HT-29 (cell line): ENCODE data around the gene IKZF3. TPM values are rescaled to one million over a fixed set of nuclear protein-coding genes. Genes with fewer than 3 reads are reported as not detected.
"Not testable (repeated sequence)": the region's sequence is repeated elsewhere in the genome, so short reads cannot be mapped to it uniquely, and the experiment has no call there.

Source experiments
- DNase-seq: peaks from one replicate; pipeline ENCODE4 v3.0.0-alpha.2; 2015; ENCODE audit warnings: low spot score
- total RNA-seq: library from RNA; depleted of rRNA; stranded (reverse); fragments of >200 nt; shearing (Covaris generic); gene quantifications from 2 replicates; pipeline ENCODE4 v1.2.3, GENCODE V29; 2014; rRNA removed

Gene IKZF3
- total RNA-seq, result 0.26 and 0.56 TPM in 2 replicates

DNA sequence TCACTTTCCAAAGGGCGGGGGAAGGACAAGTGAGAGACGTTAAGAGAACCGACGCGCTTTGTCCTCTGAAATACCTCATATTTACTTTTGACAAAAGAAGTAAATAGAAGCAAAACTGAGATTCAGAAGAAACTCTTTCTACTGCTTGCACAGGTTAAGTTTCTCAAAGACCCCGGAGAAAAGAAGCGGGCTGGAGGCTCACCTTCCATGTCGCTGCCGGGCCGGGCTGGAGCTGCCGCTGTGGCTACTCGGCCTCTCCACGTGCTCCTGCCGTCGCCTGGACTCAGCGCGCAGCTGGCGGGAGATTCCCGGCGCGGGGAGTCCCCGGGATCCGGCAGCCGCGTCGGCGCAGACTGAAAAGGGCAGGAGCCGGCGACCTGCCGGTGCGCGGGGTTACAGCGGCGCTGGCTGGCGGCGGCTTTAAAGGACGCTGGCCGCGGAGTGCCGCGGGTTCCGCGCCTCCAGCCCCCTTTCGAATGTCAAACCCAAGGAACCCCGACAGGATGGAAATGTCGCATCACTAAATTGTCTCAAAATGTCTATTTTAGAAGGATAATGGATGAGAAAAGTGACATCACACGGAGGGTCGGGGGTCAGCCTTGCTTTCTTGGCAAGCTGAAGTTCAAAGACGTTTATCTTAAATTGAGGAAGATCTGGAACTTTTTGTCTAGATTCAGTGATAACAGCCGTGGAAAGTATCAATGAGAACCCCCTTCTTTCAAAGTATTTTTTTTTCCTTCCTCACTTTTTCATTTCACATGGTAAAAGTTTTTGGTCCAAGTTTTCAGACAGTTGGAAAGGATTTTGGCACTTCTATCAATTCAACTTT lies at the start of gene IKZF3:
TSS of gene IKZF3 (minus strand) at position 395 of the 829 bp plus-strand sequence. CDS start at position 209, 186 bp downstream.
- peak; percentile 78 for DNase-seq

DNA sequence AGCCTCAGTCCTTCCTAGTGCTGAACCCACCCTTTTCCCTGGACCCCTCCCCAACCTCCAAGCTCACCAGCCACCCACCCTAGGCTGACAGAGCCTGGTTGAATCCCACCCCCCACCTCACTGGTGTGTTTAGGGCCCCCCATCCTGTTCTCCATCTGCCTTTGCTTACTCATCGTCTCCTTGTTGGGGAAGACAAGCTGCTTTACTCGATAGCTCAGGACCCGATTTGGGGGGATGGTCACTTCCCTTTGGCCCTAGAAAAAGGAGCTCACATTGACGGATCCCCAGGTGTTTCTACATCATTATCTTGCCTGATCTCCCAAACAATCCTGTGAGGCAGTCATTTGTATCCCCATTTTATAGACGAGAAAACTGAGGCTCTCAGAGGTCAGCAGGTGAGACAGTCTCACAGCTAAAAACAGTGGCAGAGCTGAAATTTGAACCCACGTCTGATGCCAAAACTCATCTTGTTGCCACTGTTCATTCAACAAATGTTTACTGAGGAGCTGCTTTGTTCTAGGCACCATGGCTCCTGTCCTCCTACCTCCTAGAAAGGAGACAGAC lies 44.8 kb upstream of the IKZF3 start:
- no peak for DNase-seq

DNA sequence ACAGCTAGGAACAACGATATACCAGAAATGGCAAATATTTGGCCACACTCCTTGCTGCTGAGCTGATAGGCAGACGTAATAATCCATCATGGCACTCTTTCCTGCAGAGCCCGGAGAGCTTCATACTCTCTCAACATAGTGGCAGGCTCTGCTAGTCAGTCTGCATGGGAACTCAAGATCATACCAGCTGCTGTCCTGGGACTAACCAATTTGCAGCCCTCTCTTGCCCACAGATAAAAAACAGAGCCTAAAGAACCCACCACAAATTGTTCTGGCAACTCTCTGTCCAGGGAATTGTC lies 40.8 kb upstream of the IKZF3 start:
- DNase-seq, result no peak

DNA sequence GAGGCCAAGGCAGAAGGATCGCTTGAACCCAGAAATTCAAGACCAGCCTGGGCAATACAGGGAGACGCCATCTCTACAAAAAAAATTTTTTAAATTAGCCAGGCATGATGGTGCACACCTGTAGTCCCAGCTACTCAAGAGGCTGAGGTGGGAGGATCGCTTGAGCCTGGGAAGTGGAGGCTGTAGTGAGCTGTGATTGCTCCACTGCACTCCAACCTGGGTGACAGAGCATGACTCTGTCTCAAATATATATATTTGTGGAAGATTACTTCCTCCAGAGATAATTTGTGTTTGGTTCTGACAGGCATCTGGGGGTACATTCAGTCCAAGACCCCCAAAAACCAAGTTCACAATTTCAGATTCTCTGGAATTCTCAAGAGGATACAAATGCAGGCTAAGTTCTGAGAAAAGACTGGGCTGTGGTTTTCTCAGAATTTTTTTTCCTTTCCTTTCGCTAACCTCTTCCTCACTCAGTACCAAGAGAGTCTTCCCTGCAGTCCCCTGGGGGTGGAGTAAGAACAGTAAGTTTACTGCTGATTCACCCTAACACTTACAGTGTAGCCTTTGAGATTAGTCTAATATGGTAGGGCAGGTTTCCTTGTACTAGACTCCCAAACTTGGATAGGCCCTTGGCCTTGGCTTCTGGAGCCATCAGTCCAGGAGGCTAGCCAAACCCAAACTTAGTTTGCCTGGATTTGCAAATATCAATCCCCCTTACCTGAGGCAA lies 39.2 kb upstream of the IKZF3 start:
- no peak for DNase-seq

DNA sequence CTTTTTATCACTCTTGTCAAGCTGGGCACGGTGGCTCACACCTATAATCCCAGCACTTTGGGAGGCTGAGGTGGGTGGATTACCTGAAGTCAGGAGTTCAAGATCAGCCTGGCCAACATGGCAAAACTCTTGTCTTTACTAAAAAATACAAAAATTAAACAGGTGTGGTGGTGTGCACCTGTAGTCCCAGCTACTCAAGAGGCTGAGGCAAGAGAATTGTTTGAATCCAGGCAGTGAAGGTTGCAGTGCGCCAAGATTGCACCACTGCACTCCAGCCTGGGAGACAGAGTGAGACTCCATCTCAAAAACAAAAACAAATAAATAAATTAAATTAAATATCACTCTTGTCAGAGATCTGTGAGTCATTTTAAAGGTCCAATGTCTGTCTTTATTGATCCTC lies 37.9 kb upstream of the IKZF3 start:
- DNase-seq, result not testable (repeated sequence)

DNA sequence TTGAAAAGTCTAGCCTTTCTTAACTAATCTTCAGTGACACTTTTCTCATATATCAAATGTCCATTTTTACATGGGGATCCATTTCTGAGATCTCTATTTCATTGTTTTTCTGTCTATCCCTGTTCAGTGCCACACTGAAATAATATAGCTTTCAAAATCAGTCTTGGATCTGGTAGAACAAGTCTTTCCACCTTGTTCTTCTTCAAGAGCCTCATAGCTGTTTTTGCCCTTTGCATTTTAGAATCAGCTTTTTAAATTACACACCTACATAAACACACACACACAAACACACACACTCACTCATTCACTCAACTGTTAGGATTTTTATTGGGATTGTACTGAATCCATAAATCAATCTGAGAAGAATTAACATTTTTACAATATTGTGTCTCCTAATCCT lies 35.1 kb upstream of the IKZF3 start:
- peak; percentile 25 for DNase-seq

DNA sequence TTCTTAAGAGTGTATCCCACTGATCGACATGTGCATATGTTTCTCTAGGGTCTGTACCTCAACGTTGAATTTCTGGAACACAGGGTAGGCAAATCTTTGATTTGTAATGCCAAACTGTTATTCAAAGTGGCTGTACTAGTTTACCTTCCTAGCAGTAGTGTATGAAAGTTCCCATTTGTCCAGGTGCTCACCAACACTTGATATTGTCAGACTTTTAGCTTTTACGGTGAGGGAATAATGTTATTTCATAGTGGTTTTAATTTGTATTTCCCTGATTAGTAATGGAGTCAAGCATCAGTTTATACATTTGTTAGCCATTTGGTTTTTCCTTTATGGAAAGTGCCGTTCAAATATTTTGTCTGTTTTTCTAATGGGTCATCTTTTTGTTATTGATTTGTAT lies 34.0 kb upstream of the IKZF3 start:
- DNase-seq, result no peak

DNA sequence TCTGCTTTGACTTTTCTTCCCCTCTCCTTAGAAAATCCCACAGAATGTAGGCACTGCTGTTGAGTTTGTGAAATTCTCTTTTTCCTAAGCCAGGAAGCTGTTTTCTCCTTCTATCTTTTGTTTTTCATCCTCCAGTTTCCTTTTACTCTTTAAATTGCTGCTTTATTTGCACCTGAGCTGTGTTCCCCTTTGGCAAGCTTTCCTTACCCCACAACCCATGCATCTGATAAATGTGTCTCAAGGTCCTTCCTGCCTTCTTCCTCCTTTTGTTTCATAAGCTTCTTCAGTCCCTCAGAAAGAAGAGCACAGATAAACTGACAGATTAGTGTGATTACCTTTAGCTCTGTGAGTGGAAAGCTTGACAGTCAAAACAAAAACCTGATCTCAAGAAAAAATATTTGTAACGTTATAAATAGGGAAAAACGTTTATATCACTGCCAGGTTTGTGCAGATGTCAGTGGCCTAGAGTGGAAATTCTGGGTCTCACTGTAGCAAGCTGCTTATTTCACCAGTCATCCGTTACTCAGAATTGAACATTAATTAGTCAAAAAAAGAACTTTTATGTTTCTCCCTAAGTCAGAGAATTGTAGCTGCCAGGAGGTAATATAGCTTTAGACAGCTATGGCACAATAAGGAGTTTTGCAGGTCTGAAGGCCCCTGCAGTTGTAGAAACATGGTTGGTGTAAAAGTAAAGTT lies 30.7 kb upstream of the IKZF3 start:
- DNase-seq, result no peak

DNA sequence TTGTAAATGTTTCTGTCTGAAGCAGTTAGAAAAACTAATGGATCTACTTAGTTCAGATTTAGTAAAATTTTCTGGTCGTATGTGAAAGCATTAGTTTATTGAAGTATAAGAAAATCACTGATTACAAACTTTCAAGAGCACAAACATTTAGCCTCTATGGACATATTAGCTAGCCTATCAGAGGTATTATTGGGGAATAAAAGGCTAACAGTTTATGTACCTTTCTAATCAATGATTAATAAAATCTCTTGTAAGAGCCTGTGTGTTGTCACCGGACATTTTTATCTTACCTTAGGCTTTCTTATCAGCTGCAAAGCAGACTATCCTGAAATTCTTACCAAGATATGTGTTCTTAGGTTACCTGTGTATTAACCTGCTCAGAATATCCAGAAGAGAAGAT lies 25.1 kb upstream of the IKZF3 start:
- no peak for DNase-seq

DNA sequence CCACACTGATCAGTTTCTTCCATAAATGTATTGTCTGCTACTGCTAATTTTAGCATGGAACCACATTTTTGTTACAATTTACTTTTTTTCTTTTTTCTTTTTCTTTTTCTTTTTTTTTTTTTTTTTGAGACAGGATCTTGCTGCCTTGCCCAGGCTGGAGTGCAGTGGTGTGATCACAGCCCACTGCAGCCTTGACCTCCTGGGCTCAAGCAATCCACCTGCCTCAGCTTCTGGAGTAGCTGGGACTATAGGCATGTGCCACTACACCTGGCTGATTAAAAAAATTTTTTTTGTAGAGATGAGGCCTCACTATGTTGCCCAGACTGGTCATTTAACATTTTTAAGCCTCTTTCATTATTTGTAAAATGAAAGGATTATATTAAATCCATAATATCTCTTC lies 23.0 kb upstream of the IKZF3 start:
- no peak for DNase-seq

DNA sequence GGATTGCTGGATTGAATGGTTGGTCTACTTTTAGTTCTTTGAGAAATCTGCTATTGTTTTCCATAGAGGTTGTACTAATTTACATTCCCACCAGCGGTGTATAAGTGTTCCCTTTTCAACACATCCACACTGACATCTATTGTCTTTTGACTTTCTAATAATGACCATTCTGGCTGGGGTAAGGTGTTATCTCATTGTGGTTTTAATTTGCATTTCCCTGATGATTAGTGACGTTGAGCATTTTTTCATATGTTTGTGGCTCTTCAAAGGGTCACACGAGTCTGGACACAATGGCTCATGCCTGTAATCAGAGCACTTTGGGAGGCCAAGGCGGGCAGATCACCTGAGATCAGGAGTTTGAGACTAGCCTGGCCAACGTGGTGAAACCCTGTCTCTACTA lies 22.0 kb upstream of the IKZF3 start:
- not testable (repeated sequence) for DNase-seq

DNA sequence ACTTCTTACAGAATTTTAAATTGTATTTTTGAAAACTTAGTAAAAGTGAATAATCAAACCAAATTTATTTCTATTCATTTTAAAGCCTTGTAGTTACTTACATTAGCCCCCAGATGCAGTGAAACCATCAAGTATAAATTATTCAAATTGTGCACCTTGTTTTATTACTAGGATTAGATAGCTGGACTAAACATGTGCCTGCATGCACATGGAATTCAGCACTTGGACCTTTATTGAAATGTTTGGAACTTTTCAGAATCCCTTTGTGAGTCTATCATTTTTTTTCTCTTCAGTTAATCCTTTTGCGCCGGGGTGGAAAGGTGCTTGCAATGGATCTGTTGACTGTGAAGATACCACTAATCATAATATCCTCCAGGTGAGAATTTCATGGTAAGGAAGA lies 8.6 kb upstream of the IKZF3 start:
- DNase-seq, result peak; percentile 29

DNA sequence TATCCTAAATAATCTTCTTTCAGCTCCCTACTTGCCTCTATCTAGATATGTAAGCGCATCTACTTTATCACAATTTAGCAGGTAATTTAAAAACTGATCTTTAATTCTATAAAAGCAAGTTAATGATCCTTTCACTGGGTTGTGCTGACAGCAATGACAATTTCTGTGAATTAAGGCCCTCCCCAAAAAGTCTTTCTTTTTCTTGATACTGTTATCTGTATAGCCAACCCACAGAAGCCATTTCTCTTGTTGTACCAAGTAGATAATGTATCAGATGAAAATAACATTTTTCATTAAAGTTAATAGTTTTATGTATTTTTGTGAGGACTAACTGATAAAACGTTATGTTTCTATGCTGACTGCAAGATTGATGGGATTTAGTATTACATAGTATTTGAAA lies 7.7 kb upstream of the IKZF3 start:
- no peak for DNase-seq

DNA sequence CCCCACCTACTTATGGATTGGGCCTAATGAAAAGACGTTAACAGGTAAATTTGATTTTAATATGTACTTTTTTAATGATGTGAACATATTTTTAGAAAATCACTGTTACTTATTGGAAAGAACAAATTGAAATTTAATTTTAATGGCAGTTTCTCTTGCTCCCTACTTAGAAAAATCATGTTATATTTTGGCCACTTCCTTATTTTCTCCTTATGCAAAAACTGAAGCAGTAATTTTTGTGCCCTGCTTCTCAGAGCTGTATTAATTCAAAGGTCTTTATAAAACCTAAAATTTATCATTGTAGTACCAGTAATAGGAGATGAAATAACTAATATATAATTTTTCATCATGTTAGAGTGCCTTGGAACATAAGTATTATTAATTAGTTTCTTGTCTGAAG lies 6.7 kb upstream of the IKZF3 start:
- DNase-seq, result no peak

DNA sequence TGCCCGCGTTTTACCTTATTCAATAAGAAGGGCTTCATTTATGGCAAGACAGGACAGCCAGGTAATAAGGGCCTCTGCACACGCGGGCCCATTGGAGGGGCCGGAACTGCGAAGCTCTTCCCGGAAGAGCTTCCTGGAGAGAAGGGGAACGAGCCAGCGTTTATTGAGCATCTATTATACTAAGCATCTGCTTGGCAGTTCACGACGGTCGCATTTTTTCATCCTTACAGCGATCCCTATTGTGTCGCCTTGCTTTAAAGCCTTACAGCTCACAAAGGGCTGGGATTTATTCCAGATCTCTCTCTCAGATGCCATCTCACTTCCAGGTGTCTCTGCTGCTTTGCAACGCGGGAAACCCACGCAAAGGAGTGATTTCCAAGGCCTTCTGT lies 4.4 kb upstream of the IKZF3 start:
- no peak for DNase-seq

DNA sequence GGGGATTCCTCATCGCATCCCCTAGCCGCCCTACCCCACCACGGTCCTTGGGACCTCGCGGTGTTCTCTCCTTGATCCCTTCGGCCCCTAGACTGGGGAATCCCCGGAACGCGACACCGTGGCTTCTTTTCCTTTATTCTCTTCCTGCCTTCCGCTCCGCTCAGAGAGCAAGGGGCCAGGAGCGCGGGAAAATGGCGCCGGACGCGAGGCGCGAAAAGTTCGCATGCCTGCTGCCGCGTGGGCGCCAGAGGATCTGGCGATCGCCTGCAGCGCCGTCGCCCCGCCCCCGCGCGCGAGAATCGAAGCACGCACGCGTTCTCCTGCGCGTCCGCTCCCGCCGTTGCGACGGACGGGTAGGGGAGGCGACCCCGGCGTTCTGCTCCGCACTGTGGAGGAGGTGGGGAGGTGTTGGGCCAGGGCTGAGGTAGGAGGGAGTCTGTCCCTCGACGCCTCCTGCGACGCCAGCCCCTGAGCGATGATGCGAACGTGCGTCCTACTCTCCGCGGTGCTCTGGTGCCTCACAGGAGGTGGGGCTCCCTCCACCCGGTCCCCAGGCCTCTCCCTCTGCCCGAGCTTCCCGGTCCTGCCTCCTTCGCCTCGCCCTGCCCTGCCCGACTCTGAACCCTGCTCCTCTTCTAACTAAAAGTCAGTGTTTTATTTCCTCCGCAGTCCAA lies 3.9 kb upstream of the IKZF3 start, which contains the start of gene ZPBP2:
TSS of gene ZPBP2 (plus strand) at position 323 of the 674 bp plus-strand sequence. CDS start at position 476, 153 bp downstream.
- no peak for DNase-seq

DNA sequence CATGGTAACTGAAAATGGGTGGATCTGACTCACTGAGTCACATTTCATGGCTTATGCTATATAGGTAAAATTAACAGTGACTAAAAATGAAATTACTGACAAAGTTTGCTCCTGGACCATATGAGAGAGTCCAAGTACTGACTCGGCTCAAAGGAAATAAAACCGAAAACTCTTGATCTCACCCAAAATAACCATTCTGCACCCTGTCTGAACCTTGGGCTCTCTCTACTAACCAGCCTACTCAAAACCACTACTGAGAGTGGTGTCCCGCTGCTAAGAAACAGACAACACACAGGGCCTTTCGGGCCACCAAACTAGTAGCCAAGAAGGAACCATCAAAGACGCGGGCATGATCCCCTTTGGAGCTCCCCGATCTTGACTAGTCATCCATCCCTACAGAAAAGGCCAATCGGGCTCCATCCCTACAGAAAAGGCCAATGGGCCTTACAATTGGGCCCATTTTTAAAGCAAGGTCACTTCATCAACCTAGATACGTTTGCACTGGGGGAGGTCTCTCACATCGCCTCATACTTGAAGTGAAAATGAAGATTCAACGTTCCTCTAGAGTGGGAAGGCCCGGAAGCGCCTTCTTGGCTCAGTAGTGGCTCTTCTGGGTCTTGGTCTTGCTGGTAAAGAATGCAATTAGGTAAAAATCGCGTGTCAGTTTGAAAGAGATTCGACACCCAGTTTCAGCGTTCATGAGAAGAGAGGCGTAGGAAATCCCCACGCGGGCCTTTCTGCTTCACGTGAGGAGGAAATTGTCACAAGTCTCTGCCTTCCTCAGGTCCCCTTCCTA lies 3.2 kb upstream of the IKZF3 start:
- DNase-seq, result no peak

DNA sequence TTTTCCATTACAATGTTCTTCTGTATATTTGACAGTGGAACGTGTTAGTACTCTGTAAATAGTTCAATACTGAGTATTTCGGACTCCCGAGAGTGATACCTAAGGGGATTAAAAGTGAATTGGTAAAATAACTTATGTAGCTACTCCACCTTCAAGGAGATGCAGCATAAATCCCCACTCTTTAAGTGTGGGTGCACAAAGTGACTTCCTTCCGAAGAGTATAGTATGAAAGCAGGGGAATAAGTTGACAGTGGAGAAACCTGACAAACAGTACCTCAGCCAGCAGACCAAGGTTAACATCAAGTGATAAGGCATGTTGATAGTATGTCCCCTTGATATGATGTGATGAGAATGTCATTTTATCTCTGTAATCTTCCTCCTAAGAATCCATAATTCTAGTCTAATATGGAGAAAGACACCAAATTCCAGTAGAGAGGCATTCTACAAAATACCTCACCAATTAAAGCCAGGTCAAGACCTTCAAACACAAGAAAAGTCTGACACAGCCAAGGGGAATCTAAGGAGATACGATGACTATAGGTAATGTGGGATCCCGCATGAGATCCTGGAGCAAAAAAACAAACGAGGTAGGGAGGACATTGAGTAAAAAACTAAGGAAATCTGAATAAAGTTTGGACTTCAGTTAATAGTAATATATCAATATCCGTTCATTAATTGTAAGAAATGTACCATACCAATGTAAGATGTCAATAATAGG lies 2.1 kb upstream of the IKZF3 start:
- no peak for DNase-seq

DNA sequence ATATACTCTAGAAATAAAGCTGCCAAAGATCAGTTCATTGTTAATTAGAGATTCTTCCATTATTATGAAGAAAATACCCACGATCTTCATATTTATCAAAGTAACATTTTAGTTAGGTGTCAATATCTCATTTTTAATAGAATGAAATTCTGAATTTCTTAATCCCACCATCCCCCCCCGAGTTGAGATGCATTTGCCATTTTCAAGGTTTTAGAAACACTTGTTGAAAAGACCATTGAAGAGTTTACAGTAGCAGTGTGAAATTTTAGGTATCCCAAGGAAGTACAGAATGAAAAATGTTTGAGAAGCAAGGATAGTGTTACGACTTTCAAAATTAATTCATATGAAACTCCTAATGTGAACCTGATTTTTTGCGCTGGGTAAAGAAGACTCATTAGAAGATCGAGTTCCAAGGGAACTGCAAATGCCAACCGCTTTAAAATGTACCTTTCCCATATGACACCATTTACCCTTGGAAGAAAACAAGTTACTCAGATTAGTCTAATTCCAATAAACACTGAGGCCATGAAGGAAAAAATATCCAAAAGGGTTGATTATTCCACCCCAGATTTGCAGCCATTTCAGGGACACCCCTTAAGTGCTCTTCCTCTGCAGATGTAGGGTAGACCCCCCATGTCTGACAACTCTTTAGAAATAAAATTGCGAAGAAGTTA lies 731 bp downstream of the IKZF3 start:
- no peak for DNase-seq

DNA sequence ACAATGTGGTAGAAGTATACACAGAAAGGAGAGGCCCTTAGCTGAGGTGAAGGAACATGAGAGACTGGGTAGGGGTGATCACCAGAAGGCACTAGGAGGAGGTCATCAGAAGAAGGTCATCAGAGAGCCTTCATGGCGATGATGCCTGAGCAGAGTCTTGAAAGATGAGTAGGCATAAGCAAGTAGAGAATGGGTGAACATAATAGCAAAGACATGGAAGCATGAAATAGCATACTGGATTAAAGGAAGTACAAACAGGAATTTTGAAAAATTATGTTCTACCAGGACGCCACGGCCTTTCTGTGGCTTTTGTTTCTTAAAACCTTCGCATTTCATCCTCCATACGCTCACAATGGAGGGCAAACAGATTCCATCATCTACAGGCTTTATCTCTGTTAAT lies 2.9 kb downstream of the IKZF3 start:
- DNase-seq, result no peak
